ENCODE results near the gene FBXW8. TPM values are rescaled to one million over a fixed set of nuclear protein-coding genes. Genes with fewer than 3 reads are reported as not detected.

FBXW8 gene
- total RNA-seq, 1 donor from 2014 or later = 16.4 TPM

- no peak for DNase-seq
- ATAC-seq = no peak
- Histone ChIP-seq H3K36me3 (peaks cover 18% of the 10 kb centered on the region), H3K27ac (no peak overlapping the region), H3K4me1 (peaks cover 26% of the 10 kb centered on the region), H3K27me3 (ENCODE audit: low read depth) (no peaks in the 10 kb centered on the region), H3K9me3 (no peaks in the 10 kb centered on the region), H3K4me3 (no peak overlapping the region)
- TF ChIP-seq, protein P1, sequence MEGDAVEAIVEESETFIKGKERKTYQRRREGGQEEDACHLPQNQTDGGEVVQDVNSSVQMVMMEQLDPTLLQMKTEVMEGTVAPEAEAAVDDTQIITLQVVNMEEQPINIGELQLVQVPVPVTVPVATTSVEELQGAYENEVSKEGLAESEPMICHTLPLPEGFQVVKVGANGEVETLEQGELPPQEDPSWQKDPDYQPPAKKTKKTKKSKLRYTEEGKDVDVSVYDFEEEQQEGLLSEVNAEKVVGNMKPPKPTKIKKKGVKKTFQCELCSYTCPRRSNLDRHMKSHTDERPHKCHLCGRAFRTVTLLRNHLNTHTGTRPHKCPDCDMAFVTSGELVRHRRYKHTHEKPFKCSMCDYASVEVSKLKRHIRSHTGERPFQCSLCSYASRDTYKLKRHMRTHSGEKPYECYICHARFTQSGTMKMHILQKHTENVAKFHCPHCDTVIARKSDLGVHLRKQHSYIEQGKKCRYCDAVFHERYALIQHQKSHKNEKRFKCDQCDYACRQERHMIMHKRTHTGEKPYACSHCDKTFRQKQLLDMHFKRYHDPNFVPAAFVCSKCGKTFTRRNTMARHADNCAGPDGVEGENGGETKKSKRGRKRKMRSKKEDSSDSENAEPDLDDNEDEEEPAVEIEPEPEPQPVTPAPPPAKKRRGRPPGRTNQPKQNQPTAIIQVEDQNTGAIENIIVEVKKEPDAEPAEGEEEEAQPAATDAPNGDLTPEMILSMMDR (IDR thresholded peaks at IDR 0.05) = no peak
- intact Hi-C loops (cut with DNase I) = no loop called here
These were observed 22.3 kb downstream of the FBXW8 start for GRCh38 chr12:116933091-116933490.

GRCh38 chr12:116933512-116934246, 22.9 kb downstream of the FBXW8 start:
- TF ChIP-seq, protein P1 (IDR thresholded peaks at IDR 0.05) = no peak
- no peak overlapping the region for H3K4me3 ChIP-seq
- H3K4me1 ChIP-seq = peaks cover 26% of the 10 kb centered on the region
- no peaks in the 10 kb centered on the region for H3K27me3 ChIP-seq (ENCODE audit: low read depth)
- DNase-seq = no peak
- no peak overlapping the region for H3K27ac ChIP-seq
- intact Hi-C loops (cut with DNase I) = no loop called here
- ATAC-seq = no peak
- no peaks in the 10 kb centered on the region for H3K9me3 ChIP-seq
- H3K36me3 ChIP-seq = peaks cover 12% of the 10 kb centered on the region

DNA sequence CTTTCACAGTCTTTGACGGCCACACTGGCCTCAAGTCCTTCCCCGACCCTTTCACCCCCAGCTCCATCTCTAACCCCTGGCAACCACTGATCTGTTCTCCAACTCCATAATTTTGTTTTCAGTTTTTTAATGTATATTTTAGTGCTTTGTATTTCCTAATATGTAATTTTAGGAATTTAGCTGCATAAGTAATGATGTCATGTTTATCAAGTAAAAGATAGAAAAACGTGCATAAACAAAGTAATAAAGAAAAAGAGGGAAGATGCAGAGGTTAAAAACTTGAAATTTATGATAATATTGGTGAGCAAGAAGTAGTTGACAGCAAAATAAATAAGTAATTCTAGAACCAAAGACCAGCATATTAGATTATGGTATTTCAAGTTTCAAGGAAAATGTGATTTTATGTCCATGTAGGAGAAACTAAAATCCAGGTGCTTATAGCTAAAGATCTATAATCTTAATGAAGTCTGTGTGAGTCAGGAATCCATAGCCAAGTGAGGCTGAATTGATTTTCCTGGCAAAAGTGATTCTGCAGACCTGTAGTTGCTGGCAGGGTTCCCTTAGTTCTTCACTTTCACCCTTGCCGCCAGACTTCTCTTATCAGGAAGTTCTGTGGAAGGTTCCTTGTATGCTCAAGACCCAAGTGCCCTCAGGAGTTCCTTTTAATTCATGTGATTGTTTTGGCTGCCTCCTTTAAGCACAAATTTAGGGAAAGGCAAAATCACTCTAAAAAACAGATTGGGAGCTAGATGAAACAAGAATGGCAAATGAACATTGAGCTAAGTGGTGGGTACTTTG, 24.4 kb downstream of the FBXW8 start:
- peaks cover 26% of the 10 kb centered on the region for H3K4me1 ChIP-seq
- no peak for DNase-seq
- ATAC-seq = peak; percentile 73 to 92
- intact Hi-C loops (cut with DNase I) = no loop called here
- H3K27ac ChIP-seq = no peak overlapping the region
- TF ChIP-seq, protein P1 (IDR thresholded peaks at IDR 0.05) = no peak
- no peak overlapping the region for H3K4me3 ChIP-seq
- no peaks in the 10 kb centered on the region for H3K27me3 ChIP-seq (ENCODE audit: low read depth)
- no peaks in the 10 kb centered on the region for H3K9me3 ChIP-seq
- no peaks in the 10 kb centered on the region for H3K36me3 ChIP-seq

DNA sequence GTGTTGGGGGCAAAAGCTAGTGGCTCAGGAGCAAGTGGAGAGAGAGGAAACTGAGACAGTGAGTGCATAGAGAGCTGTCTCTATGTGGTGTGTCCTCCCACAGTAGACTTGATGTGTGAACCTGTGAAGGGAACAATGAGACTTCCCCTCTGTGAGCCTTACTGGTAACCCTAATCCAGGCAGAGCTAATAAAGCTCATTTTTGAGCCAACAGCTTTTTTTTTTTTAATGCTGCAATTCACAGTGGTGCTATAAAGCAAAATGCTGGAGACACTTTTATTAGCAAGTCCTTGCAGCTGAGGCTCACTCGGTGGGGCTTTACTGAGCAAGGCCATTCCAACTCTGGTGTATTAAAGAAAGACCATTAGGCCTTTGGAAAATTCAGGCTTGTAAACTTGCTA, 26.9 kb downstream of the FBXW8 start:
- no peak for DNase-seq
- Histone ChIP-seq H3K27me3 (ENCODE audit: low read depth) (no peaks in the 10 kb centered on the region), H3K36me3 (no peaks in the 10 kb centered on the region), H3K27ac (no peak overlapping the region), H3K4me1 (peaks cover 26% of the 10 kb centered on the region), H3K4me3 (no peak overlapping the region), H3K9me3 (no peaks in the 10 kb centered on the region)
- TF ChIP-seq, protein P1 (IDR thresholded peaks at IDR 0.05) = no peak
- intact Hi-C loops (cut with DNase I) = no loop called here
- ATAC-seq = no peak

DNA sequence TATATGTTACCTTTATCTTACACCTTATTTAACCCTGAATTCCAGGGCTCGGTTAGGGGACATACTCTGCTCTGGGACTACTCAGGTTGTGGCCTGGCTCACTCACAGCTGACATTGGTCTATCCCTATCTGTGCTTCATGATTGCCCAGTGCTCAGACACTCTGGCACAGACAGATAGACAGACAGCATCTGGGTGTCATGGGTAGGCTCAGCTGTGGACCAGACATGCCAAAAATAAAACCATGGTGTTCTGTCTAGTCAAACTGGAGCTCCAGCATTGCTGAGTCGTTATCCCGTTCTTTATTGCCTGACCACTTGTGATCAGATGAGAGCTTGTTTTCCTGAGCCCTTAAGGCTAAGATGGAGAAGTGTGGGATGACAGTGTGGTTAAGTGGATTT, 29.0 kb downstream of the FBXW8 start:
- intact Hi-C loops (cut with DNase I) = no loop called here
- DNase-seq (no peak), ATAC-seq (no peak)
- no peaks in the 10 kb centered on the region for H3K36me3 ChIP-seq
- H3K27ac ChIP-seq = no peak overlapping the region
- TF ChIP-seq, protein P1 (IDR thresholded peaks at IDR 0.05) = no peak
- peaks cover 10% of the 10 kb centered on the region for H3K4me1 ChIP-seq
- H3K27me3 ChIP-seq (ENCODE audit: low read depth) = no peaks in the 10 kb centered on the region
- peaks cover 8% of the 10 kb centered on the region for H3K9me3 ChIP-seq
- H3K4me3 ChIP-seq = no peak overlapping the region
